Body of pancreas (tissue), 4 donors: Measurements from ENCODE around the gene FMO4.
"Not testable (repeated sequence)": the region's sequence is repeated elsewhere in the genome, so short reads cannot be mapped to it uniquely, and the experiment has no call there.

ENCODE experiments used
- CTCF ChIP-seq, 7 experiments: fragments of 450-650 bp in 4 of 7; fragments of 200-600 bp in 3 of 7; sonication (generic) in 3 of 7; IDR thresholded peaks; one replicate each; pipeline ENCODE4 v1.5.1; 2016 to 2019; ENCODE audit warnings: antibody characterized with exemption in 7 of 7
- POLR2A ChIP-seq, 3 donors: fragments of 450-650 bp; IDR thresholded peaks; one replicate each; pipeline ENCODE4 v1.6.1; 2016; ENCODE audit warnings: antibody characterized with exemption in 3 of 3, mild to moderate bottlenecking in 2 of 3

GRCh38 chr1:171390740-171391139, 76.8 kb downstream of the FMO4 start:
- TF ChIP-seq CTCF, POLR2A (IDR thresholded peaks at IDR 0.05): not testable (repeated sequence)
